CD4-positive, alpha-beta T cell (primary cell): Measurements from ENCODE around the gene MYO1E. TPM values are rescaled to one million over a fixed set of nuclear protein-coding genes. Genes with fewer than 3 reads are reported as not detected.

ENCODE experiments used
- ATAC-seq: fragments of 200-7000 bp; cut with Tn5 transposase; one replicate; pipeline ENCODE4 v1.10.0; 2022; ENCODE audit warnings: mild to moderate bottlenecking; ENCODE audit not compliant: poor library complexity
- CTCF ChIA-PET: fragments of 350-600 bp; sonication (Branson Sonifier 250); formaldehyde crosslinking; loops from one replicate; lab custom pipeline; 2021; ENCODE audit warnings: antibody characterized with exemption, inconsistent platforms; lab: Charles Lee
- POLR2A ChIA-PET: fragments of 350-600 bp; sonication (Branson Sonifier 250); formaldehyde crosslinking; loops from one replicate; lab custom pipeline; 2021; ENCODE audit warnings: antibody characterized with exemption, inconsistent platforms; lab: Charles Lee
- DNase-seq, 14 experiments: peaks; one replicate each; pipeline ENCODE4 v3.0.0-alpha.2; 2013 to 2020; ENCODE audit warnings: mixed read lengths in 2 of 14
- H3K27ac ChIP-seq, 2 donors: one replicate each; pipeline versions ENCODE4 v1.5.1 to v1.7.0; 2013; ENCODE audit warnings: low read length in 2 of 2, low read depth in 1 of 2, mild to moderate bottlenecking in 1 of 2
- H3K27me3 ChIP-seq, 2 experiments: 1 replicate in 1 of 2; 2 replicates in 1 of 2; pipeline versions ENCODE4 v1.6.1 to v1.7.0; 2013; ENCODE audit warnings: low read length in 2 of 2, control low read depth in 1 of 2, mild to moderate bottlenecking in 1 of 2, moderate library complexity in 1 of 2; ENCODE audit not compliant: insufficient read depth in 2 of 2, control insufficient read depth in 1 of 2
- H3K36me3 ChIP-seq: one replicate; pipeline ENCODE4 v1.6.1; 2013; ENCODE audit warnings: low read length, control low read depth; ENCODE audit not compliant: insufficient read depth
- H3K4me1 ChIP-seq: one replicate; pipeline ENCODE4 v1.6.1; 2013; ENCODE audit warnings: low read length, control low read depth; ENCODE audit not compliant: insufficient read depth
- H3K4me3 ChIP-seq: one replicate; pipeline ENCODE4 v1.5.1; 2013; ENCODE audit warnings: mild to moderate bottlenecking, low read length, moderate library complexity
- H3K9me3 ChIP-seq, 2 experiments: 1 replicate in 1 of 2; 2 replicates in 1 of 2; pipeline versions ENCODE4 v1.6.1 to v1.7.0; 2013; ENCODE audit warnings: low read length in 2 of 2, mild to moderate bottlenecking in 2 of 2, control low read depth in 1 of 2, moderate library complexity in 1 of 2; ENCODE audit not compliant: control insufficient read depth in 1 of 2, insufficient read depth in 1 of 2
- H3K27ac Mint-ChIP-seq: one replicate; pipeline ENCODE4 v1.8.0; 2020; ENCODE audit warnings: mixed read lengths
- H3K27me3 Mint-ChIP-seq: one replicate; pipeline ENCODE4 v1.8.0; 2021; ENCODE audit warnings: mixed read lengths
- H3K36me3 Mint-ChIP-seq: one replicate; pipeline ENCODE4 v1.8.0; 2021; ENCODE audit warnings: low read depth, mixed read lengths
- H3K4me1 Mint-ChIP-seq: one replicate; pipeline ENCODE4 v1.8.0; 2021; ENCODE audit warnings: low read depth, mixed read lengths
- H3K4me3 Mint-ChIP-seq: one replicate; pipeline ENCODE4 v1.8.0; 2020; ENCODE audit warnings: mild to moderate bottlenecking, mixed read lengths
- H3K9me3 Mint-ChIP-seq: one replicate; pipeline ENCODE4 v1.8.0; 2020; ENCODE audit warnings: mixed read lengths
- intact Hi-C, 2 experiments: fragments of 100-400 bp; cut with DNase I in 1 of 2; cut with micrococcal nuclease in 1 of 2; formaldehyde crosslinking; loops; one replicate each; pipeline versions ENCODE4 v1.15.1 to v1.9.0; 2023 to 2025; cut with DNase I, micrococcal nuclease
- total RNA-seq, 174 experiments: library from RNA in 2 of 174; stranded (reverse) in 2 of 174; gene quantifications; one replicate each; pipeline ENCODE4 v1.2.3 and lab custom pipeline; 2021 to 2026
- TF ChIP-seq, protein P1 (sequence below): fragments of 200-600 bp; IDR thresholded peaks from one replicate; pipeline ENCODE4 v1.8.0; 2022; ENCODE audit warnings: antibody characterized with exemption, mild to moderate bottlenecking

Gene MYO1E
- total RNA-seq, 2 experiments from 2014 or later, result 0.59 to 0.63 TPM

GRCh38 chr15:59304807-59305206 lies 67.9 kb downstream of the MYO1E start:
- ATAC-seq (no peak), DNase-seq (no peak)
- Mint-ChIP-seq H3K4me3 (no peak overlapping the region), H3K27ac (no peak overlapping the region), H3K36me3 (no peaks in the 10 kb centered on the region), H3K27me3 (no peaks in the 10 kb centered on the region), H3K4me1 (peaks cover 19% of the 10 kb centered on the region), H3K9me3 (no peaks in the 10 kb centered on the region)
- ChIA-PET POLR2A (no interaction called here), CTCF (no interaction called here)
- no peaks in the 10 kb centered on the region for H3K9me3 ChIP-seq
- no peaks in the 10 kb centered on the region for H3K27me3 ChIP-seq
- H3K36me3 ChIP-seq, result no peaks in the 10 kb centered on the region
- no peak overlapping the region for H3K27ac ChIP-seq
- H3K4me3 ChIP-seq, result no peak overlapping the region
- peaks cover 18% of the 10 kb centered on the region for H3K4me1 ChIP-seq
- intact Hi-C loops, result no loop called here
- TF ChIP-seq, protein P1, sequence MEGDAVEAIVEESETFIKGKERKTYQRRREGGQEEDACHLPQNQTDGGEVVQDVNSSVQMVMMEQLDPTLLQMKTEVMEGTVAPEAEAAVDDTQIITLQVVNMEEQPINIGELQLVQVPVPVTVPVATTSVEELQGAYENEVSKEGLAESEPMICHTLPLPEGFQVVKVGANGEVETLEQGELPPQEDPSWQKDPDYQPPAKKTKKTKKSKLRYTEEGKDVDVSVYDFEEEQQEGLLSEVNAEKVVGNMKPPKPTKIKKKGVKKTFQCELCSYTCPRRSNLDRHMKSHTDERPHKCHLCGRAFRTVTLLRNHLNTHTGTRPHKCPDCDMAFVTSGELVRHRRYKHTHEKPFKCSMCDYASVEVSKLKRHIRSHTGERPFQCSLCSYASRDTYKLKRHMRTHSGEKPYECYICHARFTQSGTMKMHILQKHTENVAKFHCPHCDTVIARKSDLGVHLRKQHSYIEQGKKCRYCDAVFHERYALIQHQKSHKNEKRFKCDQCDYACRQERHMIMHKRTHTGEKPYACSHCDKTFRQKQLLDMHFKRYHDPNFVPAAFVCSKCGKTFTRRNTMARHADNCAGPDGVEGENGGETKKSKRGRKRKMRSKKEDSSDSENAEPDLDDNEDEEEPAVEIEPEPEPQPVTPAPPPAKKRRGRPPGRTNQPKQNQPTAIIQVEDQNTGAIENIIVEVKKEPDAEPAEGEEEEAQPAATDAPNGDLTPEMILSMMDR, result no peak

DNA sequence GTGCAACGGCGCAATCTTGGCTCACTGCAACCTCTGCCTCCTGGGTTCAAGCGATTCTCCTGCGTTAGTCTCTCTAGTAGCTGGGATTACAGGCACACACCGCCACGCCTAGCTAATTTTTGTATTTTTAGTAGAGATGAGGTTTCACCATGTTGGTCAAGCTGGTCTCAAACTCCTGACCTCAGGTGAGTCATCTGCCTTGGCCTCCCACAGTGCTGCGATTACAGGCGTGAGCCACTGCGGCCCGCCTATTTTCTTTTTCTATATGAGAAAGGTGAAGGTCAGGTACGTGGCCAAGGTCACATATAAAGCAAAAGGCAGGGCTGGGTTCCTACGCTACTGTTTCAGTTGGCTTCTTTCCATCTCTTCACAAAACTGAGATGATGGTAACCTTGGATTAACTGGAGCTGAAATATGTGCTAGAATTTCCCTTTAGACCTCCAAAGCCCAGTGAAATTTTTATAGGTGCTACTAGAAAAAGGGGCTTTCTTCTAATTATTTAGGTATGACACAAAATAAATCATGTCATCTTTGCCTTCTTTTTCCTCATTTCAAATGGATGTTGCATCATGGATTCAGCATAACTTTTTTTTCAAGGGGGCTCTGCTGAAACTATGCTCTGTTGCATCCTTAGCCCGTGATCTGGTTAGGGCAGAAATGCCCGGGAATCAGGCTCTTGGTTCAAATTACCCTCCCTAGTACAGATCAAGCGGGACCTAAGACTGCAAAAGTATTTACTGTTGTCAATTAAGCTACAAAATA lies 68.5 kb downstream of the MYO1E start:
- POLR2A ChIA-PET, result no interaction called here
- intact Hi-C loops, result no loop called here
- peaks cover 18% of the 10 kb centered on the region for H3K4me1 ChIP-seq

DNA sequence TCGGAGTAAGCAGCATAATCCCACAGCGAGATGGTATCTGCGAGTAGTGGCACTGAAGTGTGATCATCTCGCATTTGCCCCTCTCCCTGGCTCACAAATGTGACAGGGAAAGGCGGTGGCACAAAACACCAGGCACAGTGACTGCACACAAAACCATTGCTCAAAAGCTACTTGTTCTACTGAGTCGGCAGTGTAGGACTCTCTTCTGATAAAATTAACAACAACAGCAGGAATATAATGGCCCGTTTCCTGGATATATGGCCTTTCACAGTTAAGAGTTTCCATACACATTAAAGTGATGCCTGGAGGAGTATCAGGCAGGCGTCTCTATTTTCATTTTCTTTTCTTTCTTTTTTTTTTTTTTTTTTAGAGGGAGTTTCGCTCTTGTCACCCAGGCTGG lies 69.0 kb downstream of the MYO1E start:
- Mint-ChIP-seq H3K36me3 (no peaks in the 10 kb centered on the region), H3K27me3 (no peaks in the 10 kb centered on the region), H3K4me3 (no peak overlapping the region), H3K27ac (no peak overlapping the region), H3K4me1 (peaks cover 27% of the 10 kb centered on the region), H3K9me3 (no peaks in the 10 kb centered on the region)
- ATAC-seq (no peak), DNase-seq (no peak)
- TF ChIP-seq, protein P1, result no peak
- Histone ChIP-seq H3K27ac (no peak overlapping the region), H3K4me1 (peaks cover 18% of the 10 kb centered on the region), H3K36me3 (no peaks in the 10 kb centered on the region), H3K4me3 (no peak overlapping the region), H3K27me3 (no peaks in the 10 kb centered on the region), H3K9me3 (no peaks in the 10 kb centered on the region)
- ChIA-PET CTCF (no interaction called here), POLR2A (no interaction called here)
- intact Hi-C loops, result no loop called here

More for the DNA sequence above, 68.5 kb downstream of the MYO1E start:
- no peaks in the 10 kb centered on the region for H3K36me3 Mint-ChIP-seq
- no peak overlapping the region for H3K4me3 Mint-ChIP-seq
- Histone ChIP-seq H3K36me3 (no peaks in the 10 kb centered on the region), H3K27me3 (no peaks in the 10 kb centered on the region), H3K4me3 (no peak overlapping the region), H3K9me3 (no peaks in the 10 kb centered on the region), H3K27ac (no peak overlapping the region)
- no peaks in the 10 kb centered on the region for H3K9me3 Mint-ChIP-seq
- DNase-seq, result no peak
- TF ChIP-seq, protein P1, result no peak
- no peak overlapping the region for H3K27ac Mint-ChIP-seq
- H3K27me3 Mint-ChIP-seq, result no peaks in the 10 kb centered on the region
- CTCF ChIA-PET, result no interaction called here
- peaks cover 25% of the 10 kb centered on the region for H3K4me1 Mint-ChIP-seq
- no peak for ATAC-seq
